PFSK-1 (cell line): ENCODE results near the gene MUC4.

Experiments
- FOXP2 ChIP-seq: optimal IDR thresholded peaks from 2 replicates; pipeline ENCODE3; 2011; ENCODE audit warnings: borderline replicate concordance, control low read depth, inconsistent platforms; ENCODE audit not compliant: insufficient read depth; ENCODE audit errors: extremely low read length, extremely low read depth
- POLR2AphosphoS5 ChIP-seq: IDR thresholded peaks from 2 replicates; pipeline ENCODE4 v1.6.1; 2012; ENCODE audit warnings: low read depth, mild to moderate bottlenecking, control low read depth, low read length, moderate library complexity
- REST ChIP-seq, 2 experiments: IDR thresholded peaks; 2 replicates each; pipeline versions ENCODE4 v1.6.1 to v1.8.0; 2011 to 2012; ENCODE audit warnings: low read depth in 2 of 2, low read length in 2 of 2, control low read depth in 1 of 2, inconsistent platforms in 1 of 2, mild to moderate bottlenecking in 1 of 2, moderate library complexity in 1 of 2; ENCODE audit not compliant: insufficient read depth in 1 of 2
- SIN3A ChIP-seq: IDR thresholded peaks from 2 replicates; pipeline ENCODE4 v1.6.1; 2012; ENCODE audit warnings: mild to moderate bottlenecking, low read length, moderate library complexity, borderline replicate concordance; ENCODE audit not compliant: insufficient read depth
- TAF1 ChIP-seq: IDR thresholded peaks from 2 replicates; pipeline ENCODE4 v1.6.1; 2012; ENCODE audit warnings: low read length, control low read depth, borderline replicate concordance; ENCODE audit not compliant: insufficient read depth

The MUC4 gene

GRCh38 chr3:195790901-195791300, 20.8 kb downstream of the MUC4 start:
- TF ChIP-seq POLR2AphosphoS5, result no peak
- no peak for TF ChIP-seq SIN3A
- no peak for TF ChIP-seq REST (IDR thresholded peaks at IDR 0.05; ENCODE audit: insufficient read depth in 1 of 2, low read depth in 2 of 2, low read length in 2 of 2)
- TF ChIP-seq FOXP2, result no peak
- no peak for TF ChIP-seq TAF1

GRCh38 chr3:195788711-195789581, 22.8 kb downstream of the MUC4 start:
- TF ChIP-seq SIN3A, result no peak

GRCh38 chr3:195777975-195778374, 33.8 kb downstream of the MUC4 start:
- TF ChIP-seq TAF1, result no peak
- TF ChIP-seq FOXP2, result no peak
- no peak for TF ChIP-seq SIN3A
- TF ChIP-seq POLR2AphosphoS5, result no peak
- TF ChIP-seq REST (IDR thresholded peaks at IDR 0.05; ENCODE audit: insufficient read depth in 1 of 2, low read depth in 2 of 2, low read length in 2 of 2), result no peak

GRCh38 chr3:195774917-195775316, 36.8 kb downstream of the MUC4 start:
- TF ChIP-seq POLR2AphosphoS5 (no peak), SIN3A (no peak), FOXP2 (no peak), TAF1 (no peak), REST (IDR thresholded peaks at IDR 0.05; ENCODE audit: insufficient read depth in 1 of 2, low read depth in 2 of 2, low read length in 2 of 2) (no peak)

GRCh38 chr3:195773956-195774537, 37.7 kb downstream of the MUC4 start:
- TF ChIP-seq SIN3A, result no peak
- no peak for TF ChIP-seq TAF1
- no peak for TF ChIP-seq POLR2AphosphoS5
- TF ChIP-seq REST (IDR thresholded peaks at IDR 0.05; ENCODE audit: insufficient read depth in 1 of 2, low read depth in 2 of 2, low read length in 2 of 2), result no peak
- TF ChIP-seq FOXP2, result no peak
